H1 (cell line): ENCODE results near the gene TIAM2. TPM values are rescaled to one million over a fixed set of nuclear protein-coding genes. Genes with fewer than 3 reads are reported as not detected.

Experiments
- CTCF ChIA-PET: fragments of 300-600 bp; sonication (Branson Sonifier 250); formaldehyde crosslinking; loops from one replicate; lab custom pipeline; 2021; ENCODE audit not compliant: partially characterized antibody; lab: Charles Lee
- POLR2A ChIA-PET: fragments of 300-600 bp; sonication (Branson Sonifier 250); formaldehyde crosslinking; loops from one replicate; lab custom pipeline; 2021; ENCODE audit warnings: inconsistent platforms; ENCODE audit not compliant: partially characterized antibody; lab: Charles Lee
- DNase-seq, 2 experiments: peaks; one replicate each; pipeline versions ENCODE4 v3.0.0 to v3.0.0-alpha.2; 2010 to 2022; ENCODE audit warnings: low spot score in 2 of 2, low read depth in 1 of 2, mixed read lengths in 1 of 2
- FAIRE-seq: peaks from 2 replicates; lab custom pipeline; 2011; peaks lifted over from hg19 to GRCh38; lab: Jason Lieb, UNC
- H2AFZ ChIP-seq: 2 replicates; pipeline ENCODE4 v1.8.1; 2012; ENCODE audit warnings: low read length, inconsistent platforms
- H2AK5ac ChIP-seq: 2 replicates; pipeline ENCODE4 v1.6.1; 2013; ENCODE audit warnings: low read depth, low read length
- H2BK120ac ChIP-seq: replicated peaks from 2 replicates; pipeline ENCODE3; 2013; ENCODE audit warnings: low read depth, low read length, inconsistent platforms
- H2BK12ac ChIP-seq: 2 replicates; pipeline ENCODE4 v1.6.1; 2013; ENCODE audit warnings: low read depth, low read length
- H2BK15ac ChIP-seq: 2 replicates; pipeline ENCODE4 v1.6.1; 2013; ENCODE audit warnings: low read length
- H2BK20ac ChIP-seq: 2 replicates; pipeline ENCODE4 v1.6.1; 2013; ENCODE audit warnings: low read length
- H2BK5ac ChIP-seq: 2 replicates; pipeline ENCODE4 v1.6.1; 2013; ENCODE audit warnings: low read depth, low read length
- H3K14ac ChIP-seq: 2 replicates; pipeline ENCODE4 v1.6.1; 2013; ENCODE audit warnings: inconsistent platforms; ENCODE audit not compliant: insufficient read length
- H3K18ac ChIP-seq: 2 replicates; pipeline ENCODE4 v1.6.1; 2013; ENCODE audit warnings: low read length; ENCODE audit errors: extremely low read depth
- H3K23ac ChIP-seq: 2 replicates; pipeline ENCODE4 v1.6.1; 2013; ENCODE audit warnings: inconsistent platforms; ENCODE audit not compliant: insufficient read length
- H3K23me2 ChIP-seq: 2 replicates; pipeline ENCODE4 v1.6.1; 2013; ENCODE audit warnings: low read depth, low read length
- H3K27ac ChIP-seq: 2 replicates; pipeline ENCODE4 v1.6.1; 2011; ENCODE audit warnings: low read depth, low read length, inconsistent platforms
- H3K27me3 ChIP-seq, 4 experiments: replicated peaks in 1 of 4; 1 replicate in 1 of 4; 2 replicates in 3 of 4; pipeline versions ENCODE4 v1.6.1 to v1.8.1; 2011 to 2013; ENCODE audit warnings: low read length in 3 of 4, mild to moderate bottlenecking in 3 of 4, inconsistent platforms in 2 of 4, mixed read lengths in 2 of 4, moderate library complexity in 1 of 4; ENCODE audit not compliant: control insufficient read depth in 3 of 4, insufficient read depth in 3 of 4; ENCODE audit errors: extremely low read depth in 1 of 4
- H3K36me3 ChIP-seq, 4 experiments: 2 replicates each; pipeline versions ENCODE4 v1.6.1 to v1.8.1; 2011 to 2013; ENCODE audit warnings: mild to moderate bottlenecking in 4 of 4, low read length in 3 of 4, moderate library complexity in 2 of 4, control low read depth in 1 of 4, inconsistent platforms in 1 of 4; ENCODE audit not compliant: insufficient read depth in 4 of 4, control insufficient read depth in 2 of 4
- H3K4ac ChIP-seq: replicated peaks from 2 replicates; pipeline ENCODE3; 2013; ENCODE audit warnings: low read length, low read depth, mixed read lengths, inconsistent platforms; ENCODE audit not compliant: insufficient read length
- H3K4me1 ChIP-seq, 4 experiments: replicated peaks in 1 of 4; 1 replicate in 1 of 4; 2 replicates in 3 of 4; pipeline versions ENCODE4 v1.6.1 to v1.8.1; 2011 to 2013; ENCODE audit warnings: low read length in 3 of 4, inconsistent platforms in 2 of 4, mixed read lengths in 1 of 4; ENCODE audit not compliant: insufficient read depth in 4 of 4, control insufficient read depth in 3 of 4
- H3K4me2 ChIP-seq, 2 experiments: 2 replicates each; pipeline versions ENCODE4 v1.6.1 to v1.8.1; 2011 to 2013; ENCODE audit warnings: low read depth in 2 of 2, low read length in 2 of 2, control low read depth in 1 of 2, inconsistent platforms in 1 of 2, mild to moderate bottlenecking in 1 of 2; ENCODE audit not compliant: insufficient read depth in 1 of 2
- H3K4me3 ChIP-seq, 4 experiments: fragments of 200-600, 300-600 bp in 1 of 4; sonication (generic), shearing (Covaris generic), sonication (Bioruptor Twin) in 1 of 4; 2 replicates each; pipeline versions ENCODE4 v1.5.1 to v1.8.1; 2011 to 2016; ENCODE audit warnings: low read length in 4 of 4, low read depth in 3 of 4, control low read depth in 2 of 4, inconsistent platforms in 2 of 4, mild to moderate bottlenecking in 2 of 4, mixed read lengths in 1 of 4, moderate library complexity in 1 of 4; ENCODE audit not compliant: insufficient read depth in 2 of 4; ENCODE audit errors: extremely low read depth in 1 of 4
- H3K56ac ChIP-seq: replicated peaks from 2 replicates; pipeline ENCODE3; 2013; ENCODE audit warnings: low read depth, mild to moderate bottlenecking, mixed read lengths, low read length, inconsistent platforms; ENCODE audit not compliant: insufficient read length
- H3K79me1 ChIP-seq: 2 replicates; pipeline ENCODE4 v1.6.1; 2013; ENCODE audit warnings: low read depth, low read length, control low read depth
- H3K79me2 ChIP-seq, 2 experiments: 2 replicates each; pipeline versions ENCODE4 v1.6.1 to v1.8.1; 2012 to 2013; ENCODE audit warnings: low read length in 2 of 2, mild to moderate bottlenecking in 2 of 2, inconsistent platforms in 1 of 2; ENCODE audit not compliant: insufficient read depth in 2 of 2, control insufficient read depth in 1 of 2
- H3K9ac ChIP-seq, 4 experiments: replicated peaks in 1 of 4; 1 replicate in 1 of 4; 2 replicates in 3 of 4; pipeline versions ENCODE4 v1.6.1 to v1.8.1; 2011 to 2013; ENCODE audit warnings: low read depth in 3 of 4, low read length in 3 of 4, control low read depth in 2 of 4, mild to moderate bottlenecking in 2 of 4, moderate library complexity in 2 of 4, inconsistent platforms in 1 of 4; ENCODE audit errors: extremely low read depth in 1 of 4
- H3K9me3 ChIP-seq, 2 experiments: 2 replicates each; pipeline versions ENCODE4 v1.6.1 to v1.8.1; 2012 to 2013; ENCODE audit warnings: mild to moderate bottlenecking in 2 of 2, moderate library complexity in 2 of 2, control low read depth in 1 of 2, inconsistent platforms in 1 of 2, low read depth in 1 of 2, low read length in 1 of 2, mixed read lengths in 1 of 2; ENCODE audit not compliant: insufficient read depth in 2 of 2
- H4K20me1 ChIP-seq, 2 experiments: replicated peaks in 1 of 2; 2 replicates each; pipeline versions ENCODE3 to v1.8.1; 2011 to 2013; ENCODE audit warnings: inconsistent platforms in 2 of 2, low read length in 2 of 2, mild to moderate bottlenecking in 1 of 2; ENCODE audit not compliant: insufficient read depth in 2 of 2, control insufficient read depth in 1 of 2
- H4K5ac ChIP-seq: 2 replicates; pipeline ENCODE4 v1.6.1; 2013; ENCODE audit warnings: low read length, low read depth, mixed read lengths, inconsistent platforms; ENCODE audit not compliant: insufficient read length
- H4K8ac ChIP-seq: 2 replicates; pipeline ENCODE4 v1.8.0; 2013; ENCODE audit warnings: mild to moderate bottlenecking, moderate library complexity, low read length, inconsistent platforms; ENCODE audit not compliant: insufficient read depth; ENCODE audit errors: extremely low read depth
- H4K91ac ChIP-seq: replicated peaks from 2 replicates; pipeline ENCODE3; 2013; ENCODE audit warnings: low read length, mixed read lengths, inconsistent platforms; ENCODE audit not compliant: insufficient read length
- CHD2 ChIP-seq: IDR thresholded peaks from 2 replicates; pipeline ENCODE4 v1.6.1; 2012; ENCODE audit warnings: low read length, improper control_type of control experiment
- GTF2F1 ChIP-seq: IDR thresholded peaks from 2 replicates; pipeline ENCODE4 v1.6.1; 2012; ENCODE audit warnings: low read depth, low read length, improper control_type of control experiment, borderline replicate concordance
- POLR2AphosphoS5 ChIP-seq: IDR thresholded peaks from 2 replicates; pipeline ENCODE4 v1.6.1; 2011; ENCODE audit warnings: low read depth, low read length
- SIRT6 ChIP-seq: IDR thresholded peaks from one replicate; pipeline ENCODE4 v1.7.1; 2012; ENCODE audit warnings: low read length, inconsistent platforms
- SP1 ChIP-seq: IDR thresholded peaks from 2 replicates; pipeline ENCODE4 v1.6.1; 2011; ENCODE audit warnings: low read depth, low read length
- WGBS, 2 experiments: shearing (Covaris generic) in 1 of 2; methylation state at CpG; one replicate each; pipeline versions ENCODE4 v1.1.6 to v1.1.7; 2013 to 2015; ENCODE audit warnings: low lambda C conversion rate in 2 of 2, mixed read lengths in 2 of 2, inconsistent platforms in 1 of 2, low coverage in 1 of 2, missing lambda C conversion rate in 1 of 2; ENCODE audit not compliant: insufficient replicate concordance in 2 of 2, insufficient coverage in 1 of 2, insufficient read length in 1 of 2; ENCODE audit errors: extremely low coverage in 1 of 2, missing lambda C conversion rate in 1 of 2; 5-methylcytosine and 5-hydroxymethylcytosine counted together
- polyA plus RNA-seq, 7 experiments: library from polyadenylated mRNA; depleted of rRNA in 3 of 7; stranded (reverse) in 5 of 7; unstranded in 2 of 7; fragments of >200 nt in 5 of 7; fragments of 200-250 nt in 2 of 7; gene quantifications; 1 replicate in 5 of 7; 2 replicates in 1 of 7; 4 replicates in 1 of 7; pipeline versions ENCODE4 v1.2.1 to v1.2.3, GENCODE V29; 2011 to 2013; ENCODE audit warnings: missing spikeins in 2 of 7, mixed read lengths in 2 of 7
- total RNA-seq: library from RNA; stranded (reverse); fragmentation: NEBNext Ultra II Directional; extraction: Animal tissue kit (Norgen Biotek cat#: 25700); gene quantifications from 2 replicates; pipeline ENCODE4 v1.2.1, GENCODE V29; 2021
- TF ChIP-seq, protein P1 (sequence below): IDR thresholded peaks from 2 replicates; pipeline ENCODE4 v1.6.1; 2012; ENCODE audit warnings: low read length, inconsistent platforms

The TIAM2 gene
- total and polyA plus RNA-seq, 2 of the 8 experiments (the other 6 are each of a cell fraction or from before 2014, with no cell fraction given), result 7.4 to 23.9 TPM

DNA sequence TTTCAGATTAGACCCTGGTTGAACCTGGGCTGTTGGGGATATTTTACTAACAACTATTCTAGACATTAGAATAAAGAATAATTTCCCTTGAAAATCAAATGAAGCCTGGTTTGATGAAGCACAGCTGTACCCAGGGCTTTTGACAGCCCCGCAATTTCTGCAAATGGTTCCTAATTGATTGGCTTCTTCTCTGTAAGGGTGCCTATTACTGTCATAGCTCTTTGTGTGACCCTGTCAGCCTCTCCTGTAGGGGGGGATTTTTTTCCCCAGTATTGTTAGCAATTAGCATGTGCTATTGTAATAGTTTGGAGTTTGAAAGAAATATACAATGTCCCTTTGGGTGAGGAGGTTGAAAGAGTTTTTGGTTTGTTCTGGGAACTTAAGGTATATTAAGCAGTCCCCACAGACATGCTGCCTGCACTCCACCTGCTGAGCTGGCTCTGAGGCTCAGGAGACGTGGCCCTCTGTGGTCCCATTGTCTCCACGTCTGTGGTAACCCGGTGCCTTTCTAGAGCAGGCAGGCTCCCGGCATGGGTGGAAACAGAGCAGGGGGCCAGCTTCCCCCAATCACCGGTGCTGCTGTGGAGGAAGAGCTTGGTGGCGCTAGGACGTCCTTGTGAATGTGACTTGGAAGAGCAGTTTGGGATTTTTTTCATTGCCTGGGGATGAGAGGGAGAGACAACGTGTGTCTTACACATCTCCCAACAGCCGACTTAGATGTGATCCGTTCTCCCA, 221.4 kb downstream of the TIAM2 start:
- no peaks in the 10 kb centered on the region for H3K79me2 ChIP-seq
- no peak for TF ChIP-seq SP1
- TF ChIP-seq, protein P1, sequence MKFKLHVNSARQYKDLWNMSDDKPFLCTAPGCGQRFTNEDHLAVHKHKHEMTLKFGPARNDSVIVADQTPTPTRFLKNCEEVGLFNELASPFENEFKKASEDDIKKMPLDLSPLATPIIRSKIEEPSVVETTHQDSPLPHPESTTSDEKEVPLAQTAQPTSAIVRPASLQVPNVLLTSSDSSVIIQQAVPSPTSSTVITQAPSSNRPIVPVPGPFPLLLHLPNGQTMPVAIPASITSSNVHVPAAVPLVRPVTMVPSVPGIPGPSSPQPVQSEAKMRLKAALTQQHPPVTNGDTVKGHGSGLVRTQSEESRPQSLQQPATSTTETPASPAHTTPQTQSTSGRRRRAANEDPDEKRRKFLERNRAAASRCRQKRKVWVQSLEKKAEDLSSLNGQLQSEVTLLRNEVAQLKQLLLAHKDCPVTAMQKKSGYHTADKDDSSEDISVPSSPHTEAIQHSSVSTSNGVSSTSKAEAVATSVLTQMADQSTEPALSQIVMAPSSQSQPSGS, result no peak
- no peak for TF ChIP-seq CHD2
- TF ChIP-seq SIRT6, result no peak
- no peak for TF ChIP-seq POLR2AphosphoS5
- no peak for TF ChIP-seq GTF2F1
- no peak overlapping the region for H3K27ac ChIP-seq
- H2AFZ ChIP-seq, result no peak overlapping the region
- no peak overlapping the region for H3K9ac ChIP-seq
- WGBS, 2 experiments, result 65% methylated on average over 11 of the region's 11 CpGs; no CpG with 5 or more reads in 1 of the 2 experiments
- ChIA-PET CTCF (interaction anchor here (0.7 to 1.5 kb wide), 5 partner anchors 28 to 541 kb away, joined by 3 to 4 read pairs (median 4); no protein-coding TSS in a partner anchor), POLR2A (interaction anchor here (0.6 to 1.0 kb wide), 2 partner anchors 43 to 216 kb away, joined by 3 read pairs; no protein-coding TSS in a partner anchor)
- H3K4me2 ChIP-seq, result 0 out of 4 replicates have a peak overlapping the region, but pooled peaks of 1 of the 2 experiments have one; percentile 22
- no peak overlapping the region for H2BK20ac ChIP-seq
- no peak overlapping the region for H3K56ac ChIP-seq
- no peak overlapping the region for H4K91ac ChIP-seq
- H3K14ac ChIP-seq, result no peak overlapping the region
- no peak overlapping the region for H3K23ac ChIP-seq
- H4K20me1 ChIP-seq, result no peaks in the 10 kb centered on the region
- no peaks in the 10 kb centered on the region; a peak in 1 of 4 replicates for H3K9me3 ChIP-seq
- DNase-seq (no peak), FAIRE-seq (no peak)
- no peak overlapping the region for H2BK120ac ChIP-seq
- no peaks in the 10 kb centered on the region; the same call in 1 of the 2 replicates for H3K23me2 ChIP-seq
- H2AK5ac ChIP-seq, result no peak overlapping the region
- peaks cover 0 to 6% (median 4%) of the 10 kb centered on the region in 4 experiments; a peak in 3 of 8 replicates for H3K36me3 ChIP-seq
- H3K4me3 ChIP-seq, result no peak overlapping the region
- H3K27me3 ChIP-seq, result no peaks in the 10 kb centered on the region
- no peak overlapping the region for H4K8ac ChIP-seq
- H2BK12ac ChIP-seq, result no peak overlapping the region
- no peak overlapping the region for H4K5ac ChIP-seq
- H3K18ac ChIP-seq, result no peak overlapping the region
- H2BK15ac ChIP-seq, result no peak overlapping the region
- H3K79me1 ChIP-seq, result no peaks in the 10 kb centered on the region; the same call in 1 of the 2 replicates
- H3K4ac ChIP-seq, result no peak overlapping the region
- no peak overlapping the region for H2BK5ac ChIP-seq
- peaks cover 0 to 5% (median 3%) of the 10 kb centered on the region in 4 experiments; a peak in 3 of 7 replicates for H3K4me1 ChIP-seq
